ENCODE results near the gene FAM171A1.
"Not testable (repeated sequence)": the region's sequence is repeated elsewhere in the genome, so short reads cannot be mapped to it uniquely, and the experiment has no call there.

Gene FAM171A1

DNA sequence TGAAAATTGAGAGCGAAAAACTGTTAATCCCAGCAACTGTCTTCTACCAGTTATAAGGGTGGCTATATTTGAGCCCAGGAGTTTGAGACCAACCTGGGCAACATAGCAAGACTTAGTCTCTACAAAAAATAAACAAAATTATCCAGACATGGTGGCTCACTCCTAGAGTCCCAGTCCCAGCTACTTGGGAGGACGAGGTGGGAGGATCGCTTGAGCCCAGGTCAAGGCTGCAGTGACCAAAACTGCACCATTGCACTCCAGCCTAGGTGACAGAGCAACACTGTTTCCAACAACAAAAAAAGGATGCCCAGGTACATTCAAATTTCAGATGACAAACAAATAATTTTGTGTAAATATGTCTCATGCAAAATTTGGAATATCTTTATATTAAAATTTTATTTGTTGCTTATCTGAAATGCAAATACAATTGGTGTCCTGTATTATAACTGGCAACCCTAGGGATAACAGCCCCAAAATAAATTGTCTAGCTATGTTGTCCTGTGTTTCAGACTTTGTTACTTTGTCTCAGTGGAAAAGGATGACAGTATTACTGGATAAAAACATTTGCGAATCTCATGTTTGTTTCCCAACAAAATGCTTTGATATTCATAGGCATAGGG, 26.7 kb downstream of the FAM171A1 start:
- no peak for ATAC-seq

DNA sequence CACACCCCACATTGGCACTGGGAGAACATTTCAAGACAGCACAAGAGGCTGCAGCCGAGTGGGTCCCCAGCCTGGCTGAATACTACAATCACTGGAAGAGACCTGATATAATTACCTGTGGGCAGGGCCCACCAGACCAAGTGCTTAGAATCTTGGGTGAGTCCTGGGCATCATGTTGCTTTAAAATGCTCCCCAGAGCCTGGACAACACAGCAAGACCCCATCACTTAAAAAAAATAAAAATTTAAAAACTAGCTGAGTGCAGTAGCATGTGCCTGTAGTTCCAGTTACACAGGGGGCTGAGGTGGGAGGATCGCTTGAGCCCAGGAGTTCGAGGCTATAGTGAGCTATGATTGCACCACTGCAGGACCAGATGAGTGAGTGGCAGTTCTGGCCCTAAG, 28.1 kb downstream of the FAM171A1 start:
- no peak for ATAC-seq

DNA sequence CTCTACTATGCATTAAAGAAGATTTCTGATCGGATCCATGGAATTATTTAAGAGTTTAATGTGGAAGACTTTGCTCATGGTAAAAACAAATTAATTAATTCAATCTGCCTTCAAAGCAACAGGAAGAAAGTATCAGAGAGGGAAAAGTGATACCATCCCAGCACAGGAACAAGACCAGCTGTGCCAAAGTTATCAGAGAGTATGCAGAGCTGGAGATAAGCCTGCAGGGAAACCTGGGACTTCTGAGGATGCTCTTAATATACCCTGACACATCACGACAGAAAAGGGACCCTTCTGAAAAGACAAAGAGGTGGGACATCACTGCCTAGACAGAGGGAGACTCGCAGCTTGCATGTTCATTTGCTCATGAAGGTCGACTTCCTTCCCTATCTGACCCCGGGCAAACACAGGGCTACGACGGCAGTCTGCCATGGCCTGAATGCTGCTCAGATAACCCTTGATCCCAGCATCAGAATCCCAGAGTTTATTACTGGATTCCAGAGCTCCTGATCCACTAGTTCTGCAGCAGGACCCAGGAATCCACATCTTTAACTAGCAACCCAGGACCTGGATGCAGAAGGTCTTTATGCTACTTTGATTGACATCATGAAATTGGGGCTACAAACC, 29.5 kb downstream of the FAM171A1 start:
- ATAC-seq = no peak

DNA sequence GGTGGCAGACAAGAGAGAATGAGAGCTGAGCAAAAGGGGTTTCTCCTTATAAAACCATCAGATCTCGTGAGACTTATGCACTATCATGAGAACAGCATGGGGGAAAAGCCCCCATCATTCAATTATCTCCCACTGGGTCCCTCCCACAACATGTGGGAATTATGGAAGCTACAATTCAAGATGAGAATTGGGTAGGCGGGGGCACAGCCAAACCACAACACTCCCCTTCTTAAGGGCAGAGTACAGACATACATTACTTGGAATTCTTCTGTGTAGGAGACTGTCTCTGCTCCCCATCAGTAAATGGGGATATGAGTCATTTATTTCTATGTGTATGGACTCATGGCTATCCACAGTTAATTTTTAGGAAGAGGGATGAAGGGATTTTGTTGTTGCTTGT, 31.2 kb downstream of the FAM171A1 start:
- no peak for ATAC-seq

DNA sequence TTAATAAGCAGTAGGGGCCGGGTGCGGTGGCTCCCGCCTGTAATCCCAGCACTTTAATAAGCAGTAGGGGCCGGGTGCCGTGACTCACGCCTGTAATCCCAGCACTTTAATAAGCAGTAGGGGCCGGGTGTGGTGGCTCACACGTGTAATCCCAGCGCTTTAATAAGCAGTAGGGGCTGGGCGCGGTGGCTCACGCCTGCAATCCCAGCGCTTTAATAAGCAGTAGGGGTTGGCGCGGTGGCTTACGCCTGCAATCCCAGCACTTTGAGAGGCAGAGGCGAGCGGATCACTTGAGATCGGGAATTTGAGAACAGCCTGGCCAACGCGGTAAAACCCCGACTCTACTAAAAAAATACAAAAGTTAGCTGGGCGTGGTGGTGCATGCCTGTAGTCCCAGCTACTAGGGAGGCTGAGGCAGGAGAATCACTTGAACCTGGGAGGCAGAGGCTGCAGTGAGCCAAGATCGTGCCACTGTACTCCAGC, 33.6 kb downstream of the FAM171A1 start:
- not testable (repeated sequence) for ATAC-seq

DNA sequence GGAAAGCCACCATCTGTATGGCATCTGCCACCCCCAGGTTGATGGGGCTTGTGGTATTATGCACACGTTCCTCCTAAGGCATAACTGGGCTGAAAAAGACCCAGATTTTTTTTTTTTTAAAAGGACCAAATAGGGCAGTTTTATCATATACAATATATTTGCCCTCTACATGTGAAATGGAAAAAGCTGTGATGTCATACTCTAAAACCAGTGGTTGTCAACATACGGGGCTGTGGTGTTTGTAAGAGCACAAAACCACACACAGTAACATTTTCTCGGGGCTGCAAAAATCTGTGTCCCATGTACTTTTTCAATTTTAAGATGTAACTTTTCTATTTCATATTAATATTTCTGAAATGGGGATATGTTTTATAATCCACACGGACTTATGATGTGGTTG, 34.9 kb downstream of the FAM171A1 start:
- no peak for ATAC-seq

DNA sequence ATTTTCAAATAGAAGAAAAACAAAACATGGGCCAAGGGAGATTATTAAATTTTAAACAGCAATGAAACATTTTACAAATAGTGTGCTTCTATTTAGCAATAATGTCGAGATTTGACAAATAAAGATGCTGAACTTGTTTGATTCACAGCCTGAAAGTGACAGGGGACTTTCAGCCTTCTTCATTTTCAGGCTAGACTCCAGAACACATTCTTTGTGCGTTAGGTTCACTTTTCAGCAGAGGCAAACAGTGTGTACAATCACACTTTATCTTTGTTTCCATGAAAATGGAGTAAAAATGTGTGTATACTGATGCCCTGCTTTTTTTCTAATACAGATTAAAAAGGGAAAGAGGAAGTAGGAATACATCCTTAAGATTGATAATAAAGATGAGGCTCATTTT, 35.6 kb downstream of the FAM171A1 start:
- no peak for ATAC-seq

- no peak for ATAC-seq
These were observed 36.3 kb downstream of the FAM171A1 start for GRCh38 chr10:15334650-15335323.

- ATAC-seq = no peak
These were observed 37.0 kb downstream of the FAM171A1 start for GRCh38 chr10:15333909-15334649.

DNA sequence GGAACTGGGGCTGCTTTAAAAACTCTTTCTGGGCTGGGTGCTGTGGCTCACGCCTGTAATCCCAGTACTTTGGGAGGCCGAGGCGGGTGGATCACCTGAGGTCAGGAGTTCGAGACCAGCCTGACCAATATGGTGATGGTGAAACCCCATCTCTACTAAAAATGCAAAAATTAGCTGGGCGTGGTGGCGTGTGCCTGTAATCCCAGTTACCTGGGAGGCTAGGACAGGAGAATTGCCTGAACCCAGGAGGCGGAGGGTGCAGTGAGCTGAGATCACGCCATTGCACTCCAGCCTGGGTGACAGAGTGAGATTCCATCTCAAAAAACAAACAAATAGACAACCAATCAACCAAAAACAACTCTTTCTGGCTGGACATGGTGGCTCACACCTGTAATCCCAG, 37.9 kb downstream of the FAM171A1 start:
- ATAC-seq = not testable (repeated sequence)

- ATAC-seq = no peak
These were observed 39.6 kb downstream of the FAM171A1 start for GRCh38 chr10:15331461-15331860.

DNA sequence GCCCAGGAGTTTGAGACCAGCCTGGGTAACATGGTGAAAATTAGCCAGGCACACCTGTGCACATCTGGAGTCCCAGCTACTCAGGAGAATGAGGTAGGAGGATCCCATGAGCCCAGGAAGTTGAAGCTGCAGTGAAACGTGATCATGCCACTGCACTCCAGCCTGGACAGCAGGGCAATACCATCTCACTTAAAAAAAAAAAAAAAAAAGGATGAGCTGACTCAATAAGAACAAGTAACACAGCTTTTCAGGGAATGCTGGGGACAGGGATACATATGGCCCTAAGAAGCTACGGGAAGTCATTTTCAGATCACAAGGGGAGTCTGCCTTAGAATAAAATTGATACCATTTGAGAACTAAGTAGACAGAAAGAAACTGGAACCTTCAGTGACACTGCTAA, 41.7 kb downstream of the FAM171A1 start:
- no peak for ATAC-seq

GRCh38 chr10:15325944-15326284, 45.2 kb downstream of the FAM171A1 start:
- no peak for ATAC-seq

- ATAC-seq = no peak
These were observed 45.7 kb downstream of the FAM171A1 start for GRCh38 chr10:15325243-15325943.

- no peak for ATAC-seq
These were observed 46.5 kb downstream of the FAM171A1 start for GRCh38 chr10:15324611-15325010.

DNA sequence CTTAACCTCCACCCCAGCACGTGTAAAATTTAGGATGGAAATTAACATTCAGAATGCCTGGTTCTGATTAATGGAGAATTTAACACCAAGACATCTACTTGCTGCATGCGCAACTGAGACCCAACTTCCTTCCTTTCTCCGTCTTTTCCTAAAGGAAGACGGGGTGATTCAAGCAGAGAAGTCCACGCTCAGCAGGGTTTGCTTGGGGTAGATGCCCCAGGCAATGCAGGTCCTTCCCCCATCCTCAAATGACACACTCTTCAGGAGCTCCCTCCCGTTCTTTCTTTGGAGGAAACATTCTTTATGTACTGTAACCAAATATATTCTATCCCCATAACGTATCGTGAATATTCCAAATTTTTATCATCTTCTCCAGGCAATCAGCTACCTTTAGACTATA, 47.0 kb downstream of the FAM171A1 start:
- ATAC-seq = no peak

DNA sequence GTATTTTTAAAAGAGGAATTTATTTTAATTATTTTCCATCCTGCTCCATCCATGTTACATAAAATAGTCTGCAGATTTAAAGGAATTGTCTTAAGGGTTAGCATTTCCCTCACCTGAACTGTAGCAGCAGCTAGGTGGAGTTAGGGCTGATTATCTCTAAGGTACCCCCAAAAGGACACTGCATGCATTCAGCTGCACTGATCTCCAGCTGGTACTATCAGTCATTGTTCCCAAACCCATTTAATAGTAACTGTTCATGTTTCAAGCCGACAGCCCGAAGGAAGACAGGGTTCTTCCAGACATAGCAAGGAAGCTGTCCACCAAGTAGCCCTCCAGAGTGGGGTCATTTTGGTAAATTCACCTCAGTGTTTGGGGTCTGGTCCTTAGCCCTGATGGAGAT, 48.7 kb downstream of the FAM171A1 start:
- ATAC-seq = no peak

- ATAC-seq = no peak
These were observed 49.4 kb downstream of the FAM171A1 start for GRCh38 chr10:15321431-15322341.

DNA sequence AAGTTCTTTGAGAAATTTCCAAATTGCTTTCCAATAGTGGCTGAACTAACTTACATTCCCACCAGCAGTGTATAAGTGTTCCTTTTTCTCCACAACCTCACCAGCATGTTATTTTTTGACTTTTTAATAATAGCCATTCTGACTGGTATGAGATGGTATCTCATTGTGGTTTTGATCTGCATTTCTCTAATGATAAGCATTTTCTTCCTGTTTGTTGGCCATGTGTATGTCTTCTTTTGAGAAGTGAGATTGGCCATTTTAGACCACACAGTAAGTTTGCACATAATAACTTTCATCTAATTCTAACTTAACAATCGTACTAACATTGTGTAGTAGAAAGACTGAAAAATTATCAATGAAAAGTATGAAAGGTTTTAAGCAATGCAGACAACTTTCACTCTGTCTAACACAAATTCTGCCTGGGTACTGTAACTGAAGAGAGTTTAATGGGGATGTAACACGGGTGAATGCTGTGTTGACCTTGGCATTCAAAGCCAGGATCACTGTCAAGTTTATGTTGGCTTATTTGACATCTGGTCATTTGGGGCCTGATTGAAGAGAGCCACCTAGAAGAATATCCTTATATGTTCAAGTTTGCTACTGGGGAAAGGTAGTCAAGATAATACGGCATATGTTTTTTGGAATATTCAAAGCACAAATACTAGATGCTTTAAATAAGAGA, 50.4 kb downstream of the FAM171A1 start:
- no peak for ATAC-seq

- ATAC-seq = no peak
These were observed 51.0 kb downstream of the FAM171A1 start for GRCh38 chr10:15320118-15320517.

- ATAC-seq = no peak
These were observed 54.1 kb downstream of the FAM171A1 start for GRCh38 chr10:15316871-15317464.
